GM12891 (cell line): Measurements from ENCODE around the gene ZNF41.

ENCODE experiments used
- POLR2A ChIP-seq: IDR thresholded peaks from 2 replicates; pipeline ENCODE4 v1.6.1; 2011; ENCODE audit warnings: low read depth, low read length, control low read depth
- POLR2AphosphoS5 ChIP-seq: IDR thresholded peaks from 2 replicates; pipeline ENCODE4 v1.6.1; 2011; ENCODE audit warnings: low read depth, low read length, control low read depth

DNA sequence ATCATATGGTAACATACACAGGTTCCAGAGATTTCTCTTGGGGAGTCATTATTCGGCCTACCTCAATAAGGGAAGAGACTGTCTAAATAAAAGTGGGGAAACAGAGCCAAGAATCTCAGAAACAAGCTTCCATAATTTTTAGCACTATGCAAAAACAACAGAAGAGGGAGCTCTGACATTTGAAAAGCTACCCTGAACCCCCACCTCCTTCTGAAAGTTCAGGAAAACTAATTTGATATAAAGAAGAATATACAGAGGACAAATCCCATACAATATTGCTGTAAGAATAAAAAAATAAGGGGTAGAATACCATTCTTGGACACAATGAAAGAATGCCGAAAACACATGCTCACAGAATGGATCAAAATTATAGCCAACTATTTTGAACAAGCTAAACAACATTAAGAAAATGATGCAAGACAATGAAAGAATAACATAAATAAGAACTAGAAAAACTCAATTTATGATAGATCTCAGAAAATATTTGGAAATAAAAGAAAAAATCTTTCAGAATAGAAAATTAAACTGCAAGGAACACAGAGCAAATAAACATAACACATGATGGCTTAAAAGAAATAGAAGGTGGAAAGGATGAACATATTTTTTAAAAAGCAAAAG, 14.4 kb upstream of the ZNF41 start:
- TF ChIP-seq POLR2AphosphoS5: no peak
- no peak for TF ChIP-seq POLR2A
